WTC11 (cell line): ENCODE data around the gene CAMTA1. TPM values are rescaled to one million over a fixed set of nuclear protein-coding genes. Genes with fewer than 3 reads are reported as not detected.
A peak's percentile ranks its signal among the peaks of the same experiment; 100 is the strongest.

ENCODE experiments used
- ATAC-seq: fragments of 200-7000 bp; cut with Tn5 transposase; 2 replicates; pipeline ENCODE4 v1.10.0; 2021; ENCODE audit warnings: mild to moderate bottlenecking, moderate library complexity
- CTCF ChIA-PET: fragments of 300-600 bp; sonication (Branson Sonifier 250); formaldehyde crosslinking; loops from one replicate; lab custom pipeline; 2021; ENCODE audit warnings: antibody characterized with exemption; lab: Charles Lee
- POLR2A ChIA-PET: fragments of 350-600 bp; sonication (Branson Sonifier 250); formaldehyde crosslinking; loops from one replicate; lab custom pipeline; 2021; ENCODE audit warnings: antibody characterized with exemption; lab: Charles Lee
- DNase-seq: peaks from one replicate; pipeline ENCODE4 v3.0.0; 2021; ENCODE audit warnings: low spot score
- H3K27ac Mint-ChIP-seq: 2 replicates; pipeline ENCODE4 v1.8.0; 2021; ENCODE audit warnings: mixed read lengths
- H3K27me3 Mint-ChIP-seq: 2 replicates; pipeline ENCODE4 v1.8.0; 2021; ENCODE audit warnings: low read depth, mild to moderate bottlenecking, moderate library complexity, mixed read lengths
- H3K36me3 Mint-ChIP-seq: 2 replicates; pipeline ENCODE4 v1.8.0; 2021; ENCODE audit warnings: mixed read lengths
- H3K4me1 Mint-ChIP-seq: 2 replicates; pipeline ENCODE4 v1.8.0; 2022; ENCODE audit warnings: mixed read lengths
- H3K4me3 Mint-ChIP-seq: 2 replicates; pipeline ENCODE4 v1.8.0; 2021; ENCODE audit warnings: mild to moderate bottlenecking, moderate library complexity, mixed read lengths
- H3K9me3 Mint-ChIP-seq: 2 replicates; pipeline ENCODE4 v1.8.0; 2021; ENCODE audit warnings: mixed read lengths
- ATF3 ChIP-seq: sonication (generic); formaldehyde crosslinking; conservative IDR thresholded peaks from 2 replicates; pipeline ENCODE4 v1.8.1; 2022; ENCODE audit warnings: mild to moderate bottlenecking, missing genetic modification reagents
- CREM ChIP-seq: sonication (generic); formaldehyde crosslinking; IDR thresholded peaks from 2 replicates; pipeline ENCODE4 v1.8.1; 2022; ENCODE audit warnings: mild to moderate bottlenecking, missing genetic modification reagents, moderate library complexity
- EMX1 ChIP-seq: fragments of 250-450 bp; sonication (Bioruptor Pico); IDR thresholded peaks from 2 replicates; pipeline ENCODE4 v1.8.0; 2021; ENCODE audit warnings: mild to moderate bottlenecking
- FOXJ3 ChIP-seq: sonication (generic); formaldehyde crosslinking; IDR thresholded peaks from 2 replicates; pipeline ENCODE4 v1.9.0; 2021; ENCODE audit warnings: missing genetic modification reagents, mild to moderate bottlenecking, borderline replicate concordance
- HMGA2 ChIP-seq: fragments of 250-450 bp; sonication (Bioruptor Pico); IDR thresholded peaks from 2 replicates; pipeline ENCODE4 v1.4.0; 2021; ENCODE audit warnings: mild to moderate bottlenecking, moderate library complexity
- IRF1 ChIP-seq: sonication (generic); formaldehyde crosslinking; IDR thresholded peaks from 2 replicates; pipeline ENCODE4 v1.8.0; 2023; ENCODE audit warnings: missing genetic modification reagents
- JAZF1 ChIP-seq: fragments of 250-450 bp; sonication (Bioruptor Pico); IDR thresholded peaks from 2 replicates; pipeline ENCODE4 v1.9.0; 2021; ENCODE audit warnings: moderate library complexity, mild to moderate bottlenecking, inconsistent platforms
- KAT7 ChIP-seq: sonication (generic); formaldehyde crosslinking; IDR thresholded peaks from 2 replicates; pipeline ENCODE4 v1.8.1; 2023; ENCODE audit warnings: missing genetic modification reagents, mild to moderate bottlenecking, borderline replicate concordance
- MAX ChIP-seq: sonication (generic); formaldehyde crosslinking; IDR thresholded peaks from 2 replicates; pipeline ENCODE4 v1.8.0; 2022; ENCODE audit warnings: mild to moderate bottlenecking, missing genetic modification reagents
- MXD4 ChIP-seq: fragments of 250-450 bp; sonication (Bioruptor Pico); IDR thresholded peaks from 2 replicates; pipeline ENCODE4 v1.8.0; 2021; ENCODE audit warnings: mild to moderate bottlenecking, moderate library complexity, borderline replicate concordance
- NFE2L1 ChIP-seq: sonication (generic); formaldehyde crosslinking; IDR thresholded peaks from 2 replicates; pipeline ENCODE4 v1.8.1; 2023; ENCODE audit warnings: missing genetic modification reagents
- NR2C2 ChIP-seq: sonication (generic); formaldehyde crosslinking; IDR thresholded peaks from 2 replicates; pipeline ENCODE4 v1.8.0; 2022; ENCODE audit warnings: mild to moderate bottlenecking, missing genetic modification reagents
- RORB ChIP-seq: fragments of 250-450 bp; sonication (Bioruptor Pico); IDR thresholded peaks from 2 replicates; pipeline ENCODE4 v1.9.0; 2021; ENCODE audit warnings: mild to moderate bottlenecking
- SP1 ChIP-seq: sonication (generic); formaldehyde crosslinking; conservative IDR thresholded peaks from 2 replicates; pipeline ENCODE4 v1.8.1; 2022; ENCODE audit warnings: missing genetic modification reagents
- TCF7 ChIP-seq: sonication (generic); formaldehyde crosslinking; IDR thresholded peaks from 2 replicates; pipeline ENCODE4 v1.8.0; 2022; ENCODE audit warnings: mild to moderate bottlenecking, low read depth, missing genetic modification reagents, moderate library complexity
- ZNF121 ChIP-seq: sonication (generic); formaldehyde crosslinking; IDR thresholded peaks from 2 replicates; pipeline ENCODE4 v1.8.0; 2023; ENCODE audit warnings: missing genetic modification reagents
- ZNF425 ChIP-seq: fragments of 250-450 bp; sonication (Bioruptor Pico); conservative IDR thresholded peaks from 2 replicates; pipeline ENCODE4 v1.9.0; 2021; ENCODE audit warnings: mild to moderate bottlenecking
- total RNA-seq: library from RNA; stranded (reverse); gene quantifications from 3 replicates; pipeline ENCODE4 v1.2.3, GENCODE V29; 2021
- TF ChIP-seq, protein P1 (sequence below): sonication (generic); formaldehyde crosslinking; IDR thresholded peaks from 2 replicates; pipeline ENCODE4 v1.8.1; 2022; ENCODE audit warnings: mild to moderate bottlenecking, moderate library complexity, missing genetic modification reagents
- TF ChIP-seq, protein P2 (sequence below): fragments of 250-450 bp; sonication (Bioruptor Pico); IDR thresholded peaks from 2 replicates; pipeline ENCODE4 v1.8.0; 2021; ENCODE audit warnings: mild to moderate bottlenecking

Gene CAMTA1
- total RNA-seq, 1 experiment from 2014 or later: 86.4 TPM

GRCh38 chr1:7387053-7387927, 602.0 kb downstream of the CAMTA1 start:
- ATAC-seq: no peak

GRCh38 chr1:7388141-7388487, 602.9 kb downstream of the CAMTA1 start:
- Mint-ChIP-seq H3K9me3 (no peaks in the 10 kb centered on the region), H3K4me3 (no peak overlapping the region), H3K4me1 (peaks cover 25% of the 10 kb centered on the region), H3K27me3 (no peaks in the 10 kb centered on the region; the same call in 1 of the 2 replicates), H3K36me3 (no peaks in the 10 kb centered on the region), H3K27ac (no peak overlapping the region)
- DNase-seq: no peak
- ChIA-PET CTCF (interaction anchor here (1.2 kb wide), 1 partner anchor 11 kb away, joined by 3 read pairs; no protein-coding TSS in a partner anchor), POLR2A (no interaction called here)
- TF ChIP-seq, protein P1, sequence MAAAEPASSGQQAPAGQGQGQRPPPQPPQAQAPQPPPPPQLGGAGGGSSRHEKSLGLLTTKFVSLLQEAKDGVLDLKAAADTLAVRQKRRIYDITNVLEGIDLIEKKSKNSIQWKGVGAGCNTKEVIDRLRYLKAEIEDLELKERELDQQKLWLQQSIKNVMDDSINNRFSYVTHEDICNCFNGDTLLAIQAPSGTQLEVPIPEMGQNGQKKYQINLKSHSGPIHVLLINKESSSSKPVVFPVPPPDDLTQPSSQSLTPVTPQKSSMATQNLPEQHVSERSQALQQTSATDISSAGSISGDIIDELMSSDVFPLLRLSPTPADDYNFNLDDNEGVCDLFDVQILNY (CRISPR knock-in tag): no peak
- no peak for TF ChIP-seq MAX (CRISPR knock-in tag)
- TF ChIP-seq JAZF1 (CRISPR knock-in tag): no peak
- no peak for TF ChIP-seq MXD4 (CRISPR knock-in tag)
- TF ChIP-seq NR2C2: no peak
- no peak for TF ChIP-seq IRF1 (CRISPR knock-in tag)
- no peak for TF ChIP-seq HMGA2 (CRISPR knock-in tag)
- no peak for TF ChIP-seq ZNF121
- TF ChIP-seq FOXJ3 (CRISPR knock-in tag): no peak
- TF ChIP-seq ATF3 (CRISPR knock-in tag): no peak
- no peak for TF ChIP-seq ZNF425
- TF ChIP-seq, protein P2, sequence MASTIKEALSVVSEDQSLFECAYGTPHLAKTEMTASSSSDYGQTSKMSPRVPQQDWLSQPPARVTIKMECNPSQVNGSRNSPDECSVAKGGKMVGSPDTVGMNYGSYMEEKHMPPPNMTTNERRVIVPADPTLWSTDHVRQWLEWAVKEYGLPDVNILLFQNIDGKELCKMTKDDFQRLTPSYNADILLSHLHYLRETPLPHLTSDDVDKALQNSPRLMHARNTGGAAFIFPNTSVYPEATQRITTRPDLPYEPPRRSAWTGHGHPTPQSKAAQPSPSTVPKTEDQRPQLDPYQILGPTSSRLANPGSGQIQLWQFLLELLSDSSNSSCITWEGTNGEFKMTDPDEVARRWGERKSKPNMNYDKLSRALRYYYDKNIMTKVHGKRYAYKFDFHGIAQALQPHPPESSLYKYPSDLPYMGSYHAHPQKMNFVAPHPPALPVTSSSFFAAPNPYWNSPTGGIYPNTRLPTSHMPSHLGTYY (CRISPR knock-in tag): no peak
- no peak for TF ChIP-seq RORB
- no peak for TF ChIP-seq NFE2L1 (CRISPR knock-in tag)
- TF ChIP-seq EMX1 (CRISPR knock-in tag): no peak
- TF ChIP-seq TCF7 (CRISPR knock-in tag): no peak
- no peak for TF ChIP-seq SP1 (CRISPR knock-in tag)
- no peak for TF ChIP-seq CREM (CRISPR knock-in tag)
- no peak for ATAC-seq

More at GRCh38 chr1:7387053-7387927, 602.0 kb downstream of the CAMTA1 start:
- no peaks in the 10 kb centered on the region for H3K36me3 Mint-ChIP-seq
- H3K4me1 Mint-ChIP-seq: peaks cover 25% of the 10 kb centered on the region
- H3K27ac Mint-ChIP-seq: 0 out of 2 replicates have a peak overlapping the region, but pooled peaks have one; percentile 34
- no peak for TF ChIP-seq KAT7 (CRISPR knock-in tag)
- no peak overlapping the region for H3K4me3 Mint-ChIP-seq
- no peaks in the 10 kb centered on the region for H3K9me3 Mint-ChIP-seq
- CTCF ChIA-PET: no interaction called here
- H3K27me3 Mint-ChIP-seq: no peaks in the 10 kb centered on the region; the same call in 1 of the 2 replicates
- DNase-seq: no peak
- POLR2A ChIA-PET: no interaction called here
